HepG2 (cell line): Measurements from ENCODE around the gene SLC22A23. TPM values are rescaled to one million over a fixed set of nuclear protein-coding genes. Genes with fewer than 3 reads are reported as not detected.

Source experiments
- AHDC1 ChIP-seq: sonication (generic); formaldehyde crosslinking; IDR thresholded peaks from 2 replicates; pipeline ENCODE4 v1.5.1; 2020; ENCODE audit warnings: mild to moderate bottlenecking, missing genetic modification reagents, borderline replicate concordance
- NRL ChIP-seq: sonication (generic); formaldehyde crosslinking; IDR thresholded peaks from 2 replicates; pipeline ENCODE4 v1.5.0; 2020; ENCODE audit warnings: missing genetic modification reagents, mild to moderate bottlenecking, moderate library complexity, borderline replicate concordance
- RBM22 ChIP-seq: fragments of 200-400 bp; formaldehyde crosslinking; optimal IDR thresholded peaks from 2 replicates; pipeline ENCODE3; 2017; ENCODE audit warnings: mild to moderate bottlenecking, low read length, moderate library complexity
- TBX3 ChIP-seq: fragments of 450-650 bp; IDR thresholded peaks from 2 replicates; pipeline ENCODE4 v1.6.1; 2017; ENCODE audit warnings: antibody characterized with exemption, mild to moderate bottlenecking, inconsistent platforms, borderline replicate concordance
- ZC3H13 ChIP-seq: sonication (generic); formaldehyde crosslinking; IDR thresholded peaks from 2 replicates; pipeline ENCODE4 v1.8.1; 2023; ENCODE audit warnings: mild to moderate bottlenecking, missing genetic modification reagents, moderate library complexity
- ZNF326 ChIP-seq: sonication (generic); formaldehyde crosslinking; IDR thresholded peaks from 2 replicates; pipeline ENCODE4 v1.4.0; 2020; ENCODE audit warnings: missing genetic modification reagents, borderline replicate concordance
- ZNF446 ChIP-seq: sonication (generic); formaldehyde crosslinking; IDR thresholded peaks from 2 replicates; pipeline ENCODE4 v1.5.0; 2020; ENCODE audit warnings: mild to moderate bottlenecking, missing genetic modification reagents
- ZNF577 ChIP-seq: sonication (generic); formaldehyde crosslinking; IDR thresholded peaks from 2 replicates; pipeline ENCODE4 v1.4.0; 2020; ENCODE audit warnings: mild to moderate bottlenecking, low read depth, missing genetic modification reagents, borderline replicate concordance
- polyA plus RNA-seq, 8 experiments: library from polyadenylated mRNA; depleted of rRNA in 3 of 8; stranded (reverse) in 7 of 8; unstranded in 1 of 8; fragments of >200 nt; fragmentation: Illumina TruSeq in 4 of 8; extraction: Trizol in 4 of 8; gene quantifications; 2 replicates each; pipeline versions ENCODE4 v1.2.1 to v1.2.3, GENCODE V29; 2011 to 2016; ENCODE audit warnings: low read depth in 4 of 8, missing spikeins in 1 of 8, mixed read lengths in 1 of 8; ENCODE audit not compliant: insufficient read depth in 1 of 8
- total RNA-seq, 5 experiments: library from RNA; depleted of rRNA; stranded (reverse); fragments of >200 nt; fragmentation: Illumina TruSeq; extraction: Trizol; gene quantifications; 2 replicates each; pipeline ENCODE4 v1.2.3, GENCODE V29; 2016; ENCODE audit warnings: low read depth in 1 of 5
- TF ChIP-seq, protein P1 (sequence below): sonication (generic); formaldehyde crosslinking; IDR thresholded peaks from 2 replicates; pipeline ENCODE4 v1.5.1; 2020; ENCODE audit warnings: mild to moderate bottlenecking, missing genetic modification reagents, moderate library complexity
- TF ChIP-seq, protein P2 (sequence below): sonication (generic); formaldehyde crosslinking; IDR thresholded peaks from 2 replicates; pipeline ENCODE4 v1.4.0; 2020; ENCODE audit warnings: missing genetic modification reagents, mild to moderate bottlenecking, borderline replicate concordance

The SLC22A23 gene
- total and polyA plus RNA-seq, 2 of the 13 experiments (the other 11 are each of a cell fraction or from before 2014, with no cell fraction given), result 11.8 to 17.5 TPM

DNA sequence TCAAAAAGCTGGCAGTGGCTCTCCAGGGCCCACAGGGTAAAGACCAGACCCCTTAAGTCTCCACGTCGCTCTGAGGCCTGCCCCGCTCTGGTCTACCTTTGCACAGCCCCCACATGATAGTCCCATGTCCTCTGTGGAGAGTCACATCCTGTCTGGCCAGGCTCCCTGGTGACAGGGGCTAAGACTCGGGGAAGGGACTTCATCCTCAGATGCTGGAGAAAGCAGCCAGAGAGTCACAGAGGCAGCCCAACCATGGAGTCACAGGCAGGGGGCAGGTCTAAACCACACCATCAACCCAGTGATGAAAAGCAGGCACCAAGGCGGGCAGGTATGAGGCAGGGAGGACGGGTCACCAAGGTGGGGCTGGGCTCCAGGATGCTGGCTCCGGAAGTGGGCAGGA is 62.2 kb downstream of the SLC22A23 start (continued):
- TF ChIP-seq ZC3H13 (no peak), TBX3 (no peak), RBM22 (peak; percentile 29), ZNF326 (CRISPR knock-in tag) (no peak), NRL (CRISPR knock-in tag) (no peak), ZNF577 (CRISPR knock-in tag) (no peak), AHDC1 (CRISPR knock-in tag) (no peak), ZNF446 (CRISPR knock-in tag) (no peak)
- TF ChIP-seq, protein P1, sequence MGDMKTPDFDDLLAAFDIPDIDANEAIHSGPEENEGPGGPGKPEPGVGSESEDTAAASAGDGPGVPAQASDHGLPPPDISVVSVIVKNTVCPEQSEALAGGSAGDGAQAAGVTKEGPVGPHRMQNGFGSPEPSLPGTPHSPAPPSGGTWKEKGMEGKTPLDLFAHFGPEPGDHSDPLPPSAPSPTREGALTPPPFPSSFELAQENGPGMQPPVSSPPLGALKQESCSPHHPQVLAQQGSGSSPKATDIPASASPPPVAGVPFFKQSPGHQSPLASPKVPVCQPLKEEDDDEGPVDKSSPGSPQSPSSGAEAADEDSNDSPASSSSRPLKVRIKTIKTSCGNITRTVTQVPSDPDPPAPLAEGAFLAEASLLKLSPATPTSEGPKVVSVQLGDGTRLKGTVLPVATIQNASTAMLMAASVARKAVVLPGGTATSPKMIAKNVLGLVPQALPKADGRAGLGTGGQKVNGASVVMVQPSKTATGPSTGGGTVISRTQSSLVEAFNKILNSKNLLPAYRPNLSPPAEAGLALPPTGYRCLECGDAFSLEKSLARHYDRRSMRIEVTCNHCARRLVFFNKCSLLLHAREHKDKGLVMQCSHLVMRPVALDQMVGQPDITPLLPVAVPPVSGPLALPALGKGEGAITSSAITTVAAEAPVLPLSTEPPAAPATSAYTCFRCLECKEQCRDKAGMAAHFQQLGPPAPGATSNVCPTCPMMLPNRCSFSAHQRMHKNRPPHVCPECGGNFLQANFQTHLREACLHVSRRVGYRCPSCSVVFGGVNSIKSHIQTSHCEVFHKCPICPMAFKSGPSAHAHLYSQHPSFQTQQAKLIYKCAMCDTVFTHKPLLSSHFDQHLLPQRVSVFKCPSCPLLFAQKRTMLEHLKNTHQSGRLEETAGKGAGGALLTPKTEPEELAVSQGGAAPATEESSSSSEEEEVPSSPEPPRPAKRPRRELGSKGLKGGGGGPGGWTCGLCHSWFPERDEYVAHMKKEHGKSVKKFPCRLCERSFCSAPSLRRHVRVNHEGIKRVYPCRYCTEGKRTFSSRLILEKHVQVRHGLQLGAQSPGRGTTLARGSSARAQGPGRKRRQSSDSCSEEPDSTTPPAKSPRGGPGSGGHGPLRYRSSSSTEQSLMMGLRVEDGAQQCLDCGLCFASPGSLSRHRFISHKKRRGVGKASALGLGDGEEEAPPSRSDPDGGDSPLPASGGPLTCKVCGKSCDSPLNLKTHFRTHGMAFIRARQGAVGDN (CRISPR knock-in tag), result peak; percentile 41
- TF ChIP-seq, protein P2, sequence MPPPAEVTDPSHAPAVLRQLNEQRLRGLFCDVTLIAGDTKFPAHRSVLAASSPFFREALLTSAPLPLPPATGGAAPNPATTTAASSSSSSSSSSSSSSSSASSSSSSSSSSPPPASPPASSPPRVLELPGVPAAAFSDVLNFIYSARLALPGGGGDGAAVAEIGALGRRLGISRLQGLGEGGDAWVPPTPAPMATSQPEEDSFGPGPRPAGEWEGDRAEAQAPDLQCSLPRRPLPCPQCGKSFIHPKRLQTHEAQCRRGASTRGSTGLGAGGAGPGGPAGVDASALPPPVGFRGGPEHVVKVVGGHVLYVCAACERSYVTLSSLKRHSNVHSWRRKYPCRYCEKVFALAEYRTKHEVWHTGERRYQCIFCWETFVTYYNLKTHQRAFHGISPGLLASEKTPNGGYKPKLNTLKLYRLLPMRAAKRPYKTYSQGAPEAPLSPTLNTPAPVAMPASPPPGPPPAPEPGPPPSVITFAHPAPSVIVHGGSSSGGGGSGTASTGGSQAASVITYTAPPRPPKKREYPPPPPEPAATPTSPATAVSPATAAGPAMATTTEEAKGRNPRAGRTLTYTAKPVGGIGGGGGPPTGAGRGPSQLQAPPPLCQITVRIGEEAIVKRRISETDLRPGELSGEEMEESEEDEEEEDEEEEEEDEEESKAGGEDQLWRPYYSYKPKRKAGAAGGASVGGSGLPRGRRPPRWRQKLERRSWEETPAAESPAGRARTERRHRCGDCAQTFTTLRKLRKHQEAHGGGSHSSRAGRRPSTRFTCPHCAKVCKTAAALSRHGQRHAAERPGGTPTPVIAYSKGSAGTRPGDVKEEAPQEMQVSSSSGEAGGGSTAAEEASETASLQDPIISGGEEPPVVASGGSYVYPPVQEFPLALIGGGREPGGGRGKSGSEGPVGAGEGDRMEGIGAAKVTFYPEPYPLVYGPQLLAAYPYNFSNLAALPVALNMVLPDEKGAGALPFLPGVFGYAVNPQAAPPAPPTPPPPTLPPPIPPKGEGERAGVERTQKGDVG, result no peak
